Cardiac septum (tissue), 1 donor: ENCODE measurements around the gene FANK1. TPM values are rescaled to one million over a fixed set of nuclear protein-coding genes. Genes with fewer than 3 reads are reported as not detected.
"Not testable (repeated sequence)": the region's sequence is repeated elsewhere in the genome, so short reads cannot be mapped to it uniquely, and the experiment has no call there.

Experiments used
- DNase-seq: peaks from one replicate; pipeline ENCODE4 v3.0.0-alpha.2; 2020; ENCODE audit warnings: low spot score
- intact Hi-C: fragments of 100-400 bp; cut with DNase I; formaldehyde crosslinking; loops from one replicate; pipeline ENCODE4 v1.14.0; 2022
- total RNA-seq: library from RNA; stranded (reverse); fragmentation: NEBNext Ultra II Directional; extraction: Animal tissue kit (Norgen Biotek cat#: 25700); gene quantifications from one replicate; pipeline ENCODE4 v1.2.1, GENCODE V29; 2021
- donor health status: DM: no; HTN: no; CAD: no.

FANK1 gene
- total RNA-seq, 1 donor from 2014 or later = 0.43 TPM

GRCh38 chr10:125883211-125883610 lies 13.2 kb upstream of the FANK1 start:
- intact Hi-C loops = no loop called here
- no peak for DNase-seq

- intact Hi-C loops = no loop called here
Measured at GRCh38 chr10:125886914-125887512, 9.4 kb upstream of the FANK1 start.

GRCh38 chr10:125889441-125889840 lies 6.9 kb upstream of the FANK1 start:
- intact Hi-C loops, DNase-seq: not testable (repeated sequence)

More at GRCh38 chr10:125886914-125887512, 9.4 kb upstream of the FANK1 start:
- no peak for DNase-seq

GRCh38 chr10:125892402-125892801 lies 4.0 kb upstream of the FANK1 start:
- DNase-seq, intact Hi-C loops: not testable (repeated sequence)

GRCh38 chr10:125894176-125894575 lies 2.2 kb upstream of the FANK1 start:
- intact Hi-C loops, DNase-seq: not testable (repeated sequence)

- peak; percentile 86 for DNase-seq
- intact Hi-C loops = not testable (repeated sequence)
Measured at GRCh38 chr10:125895130-125896087, 955 bp upstream of the FANK1 start.

- DNase-seq, intact Hi-C loops: not testable (repeated sequence)
Measured at GRCh38 chr10:125897317-125897716, 953 bp downstream of the FANK1 start.

- DNase-seq, intact Hi-C loops: not testable (repeated sequence)
Measured at GRCh38 chr10:125900963-125901362, 4.6 kb downstream of the FANK1 start.

GRCh38 chr10:125903135-125903640 lies 6.8 kb downstream of the FANK1 start:
- DNase-seq, intact Hi-C loops: not testable (repeated sequence)

- DNase-seq = not testable (repeated sequence)
Measured at GRCh38 chr10:125905069-125905994, 9.0 kb downstream of the FANK1 start.

GRCh38 chr10:125907598-125907997 lies 11.2 kb downstream of the FANK1 start:
- DNase-seq, intact Hi-C loops: not testable (repeated sequence)

More at GRCh38 chr10:125905069-125905994, 9.0 kb downstream of the FANK1 start:
- intact Hi-C loops = not testable (repeated sequence)

GRCh38 chr10:125908813-125909212 lies 12.4 kb downstream of the FANK1 start:
- intact Hi-C loops = not testable (repeated sequence)

GRCh38 chr10:125909491-125909890 lies 13.1 kb downstream of the FANK1 start:
- intact Hi-C loops, DNase-seq: not testable (repeated sequence)

More at GRCh38 chr10:125908813-125909212, 12.4 kb downstream of the FANK1 start:
- not testable (repeated sequence) for DNase-seq

- no peak for DNase-seq
- intact Hi-C loops = no loop called here
Measured at GRCh38 chr10:125911145-125911544, 14.8 kb downstream of the FANK1 start.

- intact Hi-C loops = no loop called here
- no peak for DNase-seq
Measured at GRCh38 chr10:125911990-125912389, 15.6 kb downstream of the FANK1 start.

- DNase-seq, intact Hi-C loops: not testable (repeated sequence)
Measured at GRCh38 chr10:125913277-125913676, 16.9 kb downstream of the FANK1 start.

- intact Hi-C loops = no loop called here
- DNase-seq = no peak
Measured at GRCh38 chr10:125916977-125917376, 20.6 kb downstream of the FANK1 start.

- intact Hi-C loops, DNase-seq: not testable (repeated sequence)
Measured at GRCh38 chr10:125917704-125918361, 21.5 kb downstream of the FANK1 start.
